GM19468 (cell line): ENCODE data around the gene SHC1.

Source experiments
- ATAC-seq: cut with Tn5 transposase; IDR thresholded peaks from one replicate; pipeline ENCODE4 v1.9.1; 2021; ENCODE audit warnings: mild to moderate bottlenecking, moderate library complexity, moderate number of reproducible peaks; ENCODE audit not compliant: unreplicated experiment; ENCODE audit errors: extremely low read depth

SHC1 gene

DNA sequence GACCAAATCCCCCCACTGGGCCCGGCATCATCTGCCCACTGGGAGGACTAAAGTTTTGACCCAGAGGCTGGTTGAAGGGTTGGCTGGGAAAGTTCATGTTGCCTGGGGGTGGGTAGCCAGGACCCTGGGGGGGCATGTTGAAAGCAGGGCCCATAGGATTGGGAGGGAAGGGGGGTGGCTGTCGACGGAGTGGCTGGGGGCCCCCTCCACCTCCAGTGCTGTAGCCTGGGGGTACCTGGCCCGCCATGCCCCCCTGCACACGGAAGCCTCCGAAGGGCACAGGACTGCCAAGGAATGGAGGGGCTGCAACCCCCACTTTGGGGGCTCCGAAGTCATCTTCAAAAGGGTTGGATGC lies 11.1 kb downstream of the SHC1 start:
- ATAC-seq, result no peak

DNA sequence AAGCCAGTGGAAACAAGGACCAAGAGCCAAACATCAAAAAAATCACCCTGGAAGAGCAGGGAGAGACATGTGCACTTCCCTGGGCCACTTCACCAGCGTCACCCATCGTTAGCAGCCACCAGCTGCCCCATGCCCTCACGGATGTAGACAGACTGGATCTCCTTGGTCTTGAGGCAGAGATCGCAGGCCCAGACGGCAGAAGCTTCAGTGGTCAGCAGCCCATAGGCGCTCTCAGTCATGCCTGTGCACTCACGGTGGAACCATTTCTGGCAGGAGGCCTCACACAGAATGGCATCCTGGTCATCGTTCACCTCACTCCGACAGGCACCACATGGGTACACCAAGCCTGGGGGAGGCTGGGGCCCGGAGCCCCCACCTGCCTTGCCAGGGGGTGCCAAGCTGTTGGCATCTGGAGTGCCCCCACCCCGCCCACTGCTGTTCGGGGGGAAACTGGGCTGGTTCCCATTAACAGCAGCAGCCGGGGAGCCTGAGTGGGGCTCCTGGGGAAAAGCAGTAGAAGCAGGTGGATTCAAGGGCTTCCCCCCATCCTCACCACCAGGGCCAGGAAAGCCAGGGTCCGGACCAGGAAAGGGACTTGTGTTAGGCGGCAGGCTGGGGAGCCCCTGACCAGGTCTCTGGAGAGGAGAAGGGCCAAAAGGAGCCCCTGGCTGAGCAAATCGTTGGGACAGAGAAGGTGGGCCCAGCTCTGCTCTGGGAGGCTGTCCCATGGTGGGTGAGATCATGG lies 11.7 kb downstream of the SHC1 start:
- ATAC-seq, result no peak

DNA sequence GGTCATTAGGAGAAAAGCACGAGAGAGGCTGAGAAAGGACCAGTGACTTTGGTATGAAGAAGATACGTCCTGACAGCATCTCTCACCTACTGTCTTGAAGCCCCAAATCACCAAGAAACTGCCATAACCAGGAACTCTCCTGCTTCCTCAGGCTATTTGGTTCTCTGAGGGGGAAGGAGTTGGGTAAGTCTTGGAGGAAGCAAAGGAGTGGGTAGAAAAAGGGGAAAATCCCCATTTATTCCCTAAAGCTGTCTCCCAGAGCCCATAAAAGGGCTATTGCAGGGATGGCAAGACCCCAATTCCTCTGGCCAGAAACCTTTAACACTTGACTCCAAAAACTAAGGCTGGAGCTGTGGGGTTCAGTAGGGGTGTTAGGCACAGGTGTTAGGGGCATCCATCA lies 12.5 kb downstream of the SHC1 start:
- ATAC-seq, result no peak

DNA sequence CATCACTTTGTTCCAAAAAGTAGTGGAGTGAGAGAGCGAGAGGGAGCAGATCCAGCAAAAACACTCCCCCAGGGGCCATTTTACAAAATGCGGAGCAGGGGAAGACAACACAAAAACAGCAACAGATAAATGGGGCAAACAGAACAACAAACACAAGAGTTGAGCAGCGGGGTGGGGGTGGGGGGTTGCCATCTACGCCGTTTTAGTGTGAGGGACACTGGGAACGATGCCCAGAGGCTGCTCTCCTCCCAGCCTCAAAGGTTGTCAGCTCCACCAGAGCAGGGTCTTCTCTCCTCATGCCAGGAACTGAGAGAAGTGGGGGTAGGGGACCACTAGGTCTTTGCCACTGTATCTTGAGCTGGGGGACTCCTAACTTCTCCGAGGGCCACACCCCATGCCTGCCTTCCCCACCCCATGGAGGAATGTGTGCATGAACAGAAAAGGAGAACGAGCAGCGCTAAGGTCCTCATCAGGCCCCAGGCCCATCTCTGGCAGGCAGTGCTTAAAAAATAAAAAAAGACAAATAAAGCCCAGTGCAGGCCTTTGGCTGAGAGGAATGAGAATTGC lies 13.4 kb downstream of the SHC1 start:
- no peak for ATAC-seq

DNA sequence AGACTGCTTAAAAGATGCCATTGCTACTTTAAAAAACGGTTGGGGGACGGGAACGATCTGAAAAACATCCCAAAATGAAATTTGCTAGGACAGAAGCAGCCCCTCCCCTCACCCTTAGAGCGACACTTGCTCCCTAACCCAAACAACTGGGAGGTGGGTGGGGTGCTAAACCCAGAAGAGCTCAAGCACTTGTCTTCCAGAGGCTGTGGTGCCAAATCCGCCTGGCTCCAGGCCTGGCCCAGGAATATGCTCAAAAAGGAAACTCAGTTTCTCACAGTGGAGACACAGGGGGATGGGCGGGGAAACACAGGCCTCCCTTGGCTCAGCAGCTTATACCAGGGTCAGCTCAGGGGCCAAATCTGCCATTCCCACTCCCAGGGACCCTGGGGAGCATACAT lies 14.0 kb downstream of the SHC1 start:
- ATAC-seq, result no peak

DNA sequence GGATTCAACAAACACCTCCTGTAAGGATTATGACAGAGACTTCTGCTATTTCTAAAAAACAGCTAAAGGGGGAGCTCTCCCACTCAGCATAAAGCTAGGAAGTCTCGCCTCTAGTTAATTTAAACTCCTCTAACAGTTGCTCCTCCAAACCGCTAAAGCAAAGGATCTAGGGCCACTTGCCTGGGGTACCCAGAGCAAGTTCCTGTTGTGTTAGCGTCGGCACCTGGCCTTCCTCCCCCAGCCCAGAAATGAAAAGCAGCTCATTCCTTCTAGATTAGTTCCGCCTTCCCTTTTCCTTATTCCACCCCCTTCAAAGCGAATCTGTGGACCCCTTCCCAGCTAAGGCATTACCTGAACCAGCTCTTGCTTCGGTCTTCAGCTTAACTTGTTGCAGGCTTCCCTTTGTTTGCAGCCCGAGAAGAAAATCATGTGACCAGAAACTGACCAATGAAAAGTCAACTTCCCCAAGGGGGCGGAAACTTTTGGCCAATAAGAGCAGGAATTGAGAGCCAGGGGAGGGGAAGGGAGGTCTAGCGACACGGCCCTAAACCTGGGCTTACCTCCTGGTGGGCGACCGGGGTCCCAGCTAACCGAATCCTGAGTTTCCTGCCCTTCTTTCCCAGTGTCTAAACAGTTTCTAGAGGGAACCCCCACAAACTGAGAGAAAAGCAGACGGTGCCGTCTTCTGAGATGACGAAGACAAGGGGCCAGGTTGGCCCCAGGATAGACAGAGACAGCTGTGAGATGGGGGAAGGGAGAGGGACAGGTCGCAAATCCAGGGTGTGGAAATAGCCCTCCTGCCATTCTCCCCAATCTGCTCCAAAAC lies 14.6 kb downstream of the SHC1 start, which contains the start of gene PBXIP1:
TSS of gene PBXIP1 (minus strand) at position 382 of the 826 bp plus-strand sequence. CDS start 2,378 bp downstream, outside the sequence.
- ATAC-seq, result no peak

DNA sequence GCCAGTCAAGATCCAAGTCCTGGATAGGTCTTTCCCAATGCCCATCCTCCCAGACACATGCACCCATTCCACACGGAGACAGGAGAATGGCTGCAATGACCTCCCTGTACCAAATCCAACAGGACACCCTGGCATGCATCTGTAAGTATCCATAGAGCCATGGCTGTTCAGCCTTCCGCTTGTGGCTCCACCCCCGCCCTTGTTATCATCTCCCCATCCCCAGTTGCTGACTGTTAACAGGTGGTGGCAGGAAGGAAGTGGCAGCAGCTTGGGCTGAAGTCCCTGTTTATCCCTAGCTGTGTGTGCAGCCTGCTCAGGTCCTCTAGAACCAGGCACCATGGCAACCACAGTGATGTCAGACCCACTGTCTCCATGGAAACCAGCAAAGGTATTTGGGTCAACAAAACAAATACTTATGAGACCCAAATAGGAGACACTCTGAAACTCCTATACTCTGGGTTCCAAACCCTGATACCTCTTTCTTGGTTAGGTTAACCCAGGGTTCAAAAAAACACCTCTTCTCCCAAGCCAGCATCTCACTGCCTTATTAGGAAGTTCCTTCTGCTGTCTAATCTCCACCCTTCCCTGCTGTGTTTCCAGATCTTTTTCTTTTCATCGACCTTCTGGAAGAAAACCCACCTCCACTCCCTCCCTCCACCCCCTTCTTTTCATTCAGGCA lies 15.4 kb downstream of the SHC1 start:
- ATAC-seq, result peak; percentile 35

DNA sequence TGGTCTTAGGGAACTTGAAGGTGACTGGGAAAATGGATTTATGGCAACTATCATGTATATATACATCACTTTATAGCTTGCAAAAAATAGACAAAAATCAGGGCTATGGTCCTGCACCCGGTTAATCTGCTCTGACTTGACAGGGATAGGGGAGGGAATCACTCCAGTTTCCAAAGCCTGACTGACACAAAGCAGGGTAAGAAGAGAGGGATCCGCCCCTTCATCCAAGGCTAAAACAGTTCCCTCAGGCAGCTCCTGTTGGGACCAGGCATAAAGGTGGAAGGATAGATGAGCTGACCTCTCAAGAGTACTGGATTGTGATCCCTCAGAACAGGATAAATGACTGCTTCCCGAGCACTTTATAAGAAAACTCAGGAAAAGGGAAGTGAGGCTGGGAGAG lies 16.0 kb downstream of the SHC1 start:
- no peak for ATAC-seq

DNA sequence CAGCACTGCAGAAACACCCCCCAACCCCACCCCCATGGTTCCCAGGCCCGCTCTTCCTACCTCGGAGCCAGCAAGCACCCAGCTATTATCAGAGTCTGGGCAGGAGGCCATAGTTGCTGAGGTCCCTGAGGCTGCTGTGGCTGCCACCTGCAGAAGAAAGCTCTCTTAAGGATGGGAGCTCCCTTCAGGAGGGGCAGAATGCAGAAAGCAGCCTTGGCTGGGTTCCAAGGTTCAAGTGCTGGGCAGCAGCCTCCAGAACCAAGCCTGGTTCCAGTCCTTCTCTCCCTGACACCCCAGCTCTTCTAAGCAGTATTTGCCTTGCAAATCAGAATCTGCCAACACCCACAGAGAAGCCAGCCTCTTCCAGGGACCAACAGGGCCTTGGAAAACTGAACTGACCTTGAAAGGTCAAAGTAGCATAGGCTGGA lies 16.9 kb downstream of the SHC1 start:
- no peak for ATAC-seq

DNA sequence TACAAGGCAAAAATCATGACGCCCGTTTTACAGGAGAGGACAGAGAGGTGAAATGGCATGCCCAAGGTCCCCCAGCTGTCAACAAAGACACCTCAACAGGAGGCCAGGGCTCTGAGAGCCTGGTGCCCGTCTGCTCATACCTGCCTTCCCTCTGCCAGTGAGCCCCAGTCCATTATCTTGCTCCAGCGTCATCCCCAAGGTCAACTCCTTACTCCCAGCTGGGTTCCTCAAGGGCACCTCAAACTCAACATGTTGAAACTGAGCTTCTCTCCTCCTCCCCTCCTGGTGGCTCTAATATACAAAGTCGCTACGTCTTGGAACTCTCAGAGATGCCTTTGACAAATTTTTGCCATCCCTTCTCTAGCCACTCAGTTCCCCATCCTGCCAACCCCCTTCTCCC lies 17.9 kb downstream of the SHC1 start:
- ATAC-seq, result no peak

DNA sequence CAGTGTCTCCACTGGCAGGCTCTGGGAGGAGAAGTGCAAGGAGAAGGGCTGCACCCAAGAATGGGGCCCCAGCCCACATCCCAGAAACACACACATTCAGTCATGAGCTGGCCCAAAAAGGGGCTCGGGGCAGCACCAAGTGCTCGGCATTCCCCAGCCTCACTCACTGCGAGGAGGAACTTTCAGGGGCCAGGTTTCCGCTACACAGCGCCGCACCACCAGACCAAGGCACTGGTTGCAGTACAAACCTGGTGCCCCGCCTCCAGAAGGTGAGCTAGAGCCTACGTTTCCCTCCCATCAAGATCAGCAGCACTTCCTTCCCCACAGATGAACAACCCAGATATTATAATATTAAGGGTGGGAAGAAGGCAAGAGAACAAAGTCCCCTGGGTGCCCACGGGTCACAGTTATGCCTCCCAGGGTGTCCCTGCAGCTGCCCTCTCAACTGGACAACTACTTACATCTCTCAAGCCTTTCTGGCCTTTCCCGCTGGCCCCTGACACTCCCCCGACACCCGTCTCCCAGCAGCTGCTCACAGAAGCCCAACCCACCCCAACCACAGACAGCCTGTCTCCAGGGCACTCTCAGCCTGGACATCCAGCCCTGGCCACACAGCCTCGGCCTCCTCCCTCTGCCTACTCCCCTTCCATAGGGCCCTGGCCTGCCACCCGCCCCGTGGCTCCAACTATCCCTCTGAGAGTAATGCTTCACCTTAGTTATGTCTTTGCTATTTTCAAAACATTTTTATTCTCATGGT lies 18.5 kb downstream of the SHC1 start:
- no peak for ATAC-seq

DNA sequence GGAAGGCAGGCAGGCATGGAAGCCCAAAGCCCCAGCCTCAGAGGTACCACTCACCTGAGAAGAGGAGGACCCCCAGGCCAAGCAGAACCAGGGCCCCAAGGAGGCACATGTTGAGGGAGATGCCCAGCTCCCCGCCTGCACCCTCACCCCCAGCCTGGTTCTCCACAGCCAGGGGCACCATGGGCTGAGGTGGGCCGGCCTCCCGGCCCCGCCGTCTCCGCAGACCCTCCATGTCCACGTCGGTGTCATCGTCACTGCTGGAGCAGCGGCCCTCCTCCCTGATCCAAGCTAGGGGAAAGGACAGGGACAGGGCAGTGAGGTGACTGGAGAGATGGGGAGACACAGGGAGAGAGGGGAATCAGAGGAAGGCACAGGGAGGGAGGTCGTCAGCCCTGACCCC lies 22.5 kb downstream of the SHC1 start:
- ATAC-seq, result no peak

DNA sequence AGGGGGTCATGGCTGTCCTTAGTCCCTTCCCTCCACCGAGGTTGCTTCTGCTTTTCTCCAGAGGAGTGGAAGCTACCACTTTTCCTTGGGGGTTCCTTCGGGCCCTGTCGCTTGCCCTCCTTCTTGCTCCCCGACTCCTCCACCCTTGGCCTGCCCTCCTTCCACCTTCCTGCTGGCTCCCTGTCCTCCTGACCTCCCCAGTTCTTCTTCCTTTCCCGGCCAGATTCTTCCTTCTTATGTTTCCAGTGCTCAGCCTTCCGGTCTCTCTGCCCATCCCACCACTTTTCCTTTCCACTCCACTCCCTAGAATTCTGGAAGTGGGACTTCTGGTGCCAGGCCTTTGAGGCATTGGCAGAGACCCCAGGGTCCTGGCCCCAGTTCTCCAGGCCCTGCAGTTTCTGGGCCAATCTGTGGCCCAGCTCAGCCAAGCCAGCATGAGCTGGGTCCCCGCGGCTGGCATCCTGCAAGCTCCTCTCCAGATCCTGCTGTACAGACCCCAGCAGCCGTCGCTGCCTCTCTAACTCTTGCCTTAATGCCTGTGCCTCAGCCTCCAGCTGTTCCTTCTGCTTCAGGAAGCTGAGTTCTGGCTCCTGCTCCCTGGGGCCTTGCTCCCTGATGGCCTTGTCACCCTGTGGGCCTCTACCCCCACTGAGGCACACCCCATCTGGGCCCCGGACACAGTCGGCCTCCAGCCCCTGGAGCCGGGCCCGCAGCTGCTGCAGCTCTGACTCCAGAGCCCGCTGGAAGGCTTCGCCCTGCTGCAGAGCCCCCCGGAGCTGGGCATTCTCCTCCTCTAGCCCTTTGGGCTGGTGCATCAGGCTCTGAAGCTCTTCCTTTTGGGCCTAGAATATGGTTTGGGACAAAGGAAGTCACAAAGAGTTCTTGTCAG lies 24.3 kb downstream of the SHC1 start:
- no peak for ATAC-seq

DNA sequence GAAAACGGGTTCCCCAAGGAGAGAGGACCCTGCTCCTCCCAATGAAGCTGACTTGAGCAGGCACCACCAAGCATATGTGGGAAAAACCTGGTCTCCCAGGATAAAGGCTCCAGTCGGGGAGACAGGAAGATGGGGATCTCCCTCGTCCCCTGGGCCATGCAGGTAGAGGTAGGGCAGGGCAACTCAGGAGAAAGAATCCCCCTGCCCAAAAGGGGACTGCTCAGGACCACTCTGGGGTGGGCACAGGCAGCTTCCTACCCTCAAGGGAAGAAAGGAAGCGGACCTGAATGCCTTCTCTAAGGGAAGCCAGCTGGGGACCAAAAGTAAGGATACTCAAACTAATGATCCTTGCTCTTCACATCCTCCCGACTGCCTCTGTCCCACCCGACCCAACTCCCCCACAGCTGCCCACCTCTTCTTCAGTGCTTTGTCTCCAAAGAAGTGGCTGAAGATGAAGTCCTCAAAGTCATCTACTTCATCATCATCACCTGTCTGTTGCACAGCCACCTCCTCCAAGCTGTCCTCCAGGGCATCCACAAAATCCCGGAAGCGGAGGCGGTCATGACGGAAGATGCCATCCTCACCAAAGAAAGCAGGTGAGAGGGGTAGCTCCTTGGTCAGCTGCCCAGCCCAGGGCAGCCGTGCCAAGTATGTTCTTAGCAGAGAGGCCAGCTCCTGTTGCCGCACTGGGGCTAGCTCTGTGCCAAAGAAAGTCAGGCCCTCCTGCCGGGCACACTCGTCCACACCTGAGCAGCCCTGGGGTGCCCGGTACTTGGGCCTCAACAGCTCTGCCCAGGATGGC lies 25.2 kb downstream of the SHC1 start:
- ATAC-seq, result no peak

DNA sequence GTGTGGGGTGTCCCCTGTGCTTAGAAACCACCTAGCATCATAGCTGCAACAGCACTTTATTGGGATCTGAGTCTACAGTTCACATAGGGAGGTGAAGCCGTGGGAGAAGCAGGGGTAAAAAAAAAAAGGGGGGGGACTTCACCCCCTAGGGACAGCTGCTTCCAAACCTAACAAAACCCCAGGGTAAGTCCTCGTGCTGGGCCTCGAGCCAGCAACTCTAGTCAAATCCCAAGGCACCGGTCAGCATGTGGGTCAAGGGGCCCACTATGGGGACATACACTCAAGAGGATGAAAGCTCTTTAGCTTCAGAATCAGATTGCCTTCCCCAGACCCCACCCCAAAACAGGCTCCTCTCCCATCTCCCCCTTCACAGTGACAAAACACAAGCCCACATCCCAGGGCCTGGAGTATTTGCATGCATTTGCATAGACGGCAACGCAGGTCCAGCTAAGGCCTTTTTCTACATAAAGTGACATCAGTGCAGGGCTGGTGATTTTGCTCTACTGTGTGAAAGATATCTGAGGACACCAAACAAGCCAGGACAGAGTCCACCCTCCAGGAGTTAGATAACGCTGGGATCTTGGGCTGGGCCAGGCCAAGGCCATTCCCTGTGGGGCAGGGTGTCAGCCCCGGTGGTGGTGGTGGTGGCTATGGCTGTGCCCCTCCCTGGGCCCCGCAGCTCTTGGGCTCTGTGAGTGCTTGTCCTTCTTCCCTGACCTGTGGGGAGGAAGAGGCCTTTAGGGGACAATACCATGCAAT lies 26.0 kb downstream of the SHC1 start:
- ATAC-seq, result no peak

DNA sequence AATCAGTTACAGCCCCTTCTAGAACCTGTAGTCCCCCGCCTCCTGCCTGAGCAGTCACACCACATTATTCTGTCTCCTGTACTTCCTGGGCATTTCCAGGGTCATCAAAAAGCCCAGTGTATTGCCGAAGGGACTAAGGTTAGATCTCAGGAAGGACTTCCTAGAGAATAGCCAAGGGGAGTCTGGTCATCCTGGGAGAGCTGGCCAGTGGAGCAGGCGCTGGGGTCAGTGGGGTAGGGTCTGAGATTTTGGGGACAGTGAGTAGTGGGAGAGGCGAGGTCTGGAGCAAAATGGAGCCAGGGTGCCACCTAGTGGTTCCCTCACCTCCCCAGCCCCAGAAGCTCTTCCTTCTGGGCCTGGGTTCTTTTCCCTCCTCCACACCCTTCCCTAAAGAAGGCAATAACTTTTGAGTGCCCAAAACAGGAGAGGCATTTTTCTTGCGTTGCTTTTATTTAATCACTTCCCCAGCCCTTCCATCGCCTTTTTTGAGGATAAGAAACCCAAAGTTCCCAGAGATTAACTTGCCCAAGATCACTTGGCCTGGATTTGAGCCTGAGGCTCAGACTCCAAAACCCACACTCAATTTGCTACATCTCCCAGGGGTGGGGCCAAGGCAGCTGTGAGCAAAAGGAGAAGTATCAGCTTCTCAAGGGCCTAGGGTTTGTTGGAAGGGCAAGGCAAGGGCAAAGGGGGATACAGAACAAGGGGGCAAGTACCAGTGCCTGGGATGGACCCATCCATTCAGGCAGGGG lies 26.7 kb downstream of the SHC1 start:
- ATAC-seq, result no peak
